CD14-positive monocyte (primary cell): Measurements from ENCODE around the gene DNAH7. TPM values are rescaled to one million over a fixed set of nuclear protein-coding genes. Genes with fewer than 3 reads are reported as not detected.

Experiments used
- DNase-seq, 3 donors: peaks; one replicate each; pipeline ENCODE4 v3.0.0-alpha.2; 2011 to 2022
- H2AFZ ChIP-seq: 2 replicates; pipeline ENCODE4 v1.6.0; 2012; ENCODE audit warnings: mild to moderate bottlenecking, low read depth, low read length, inconsistent platforms; ENCODE audit not compliant: insufficient read depth, poor library complexity, severe bottlenecking
- H3K27ac ChIP-seq, 2 donors: 1 replicate in 1 of 2; 2 replicates in 1 of 2; pipeline ENCODE4 v1.5.1; 2012 to 2013; ENCODE audit warnings: low read length in 2 of 2, control low read depth in 1 of 2, inconsistent platforms in 1 of 2, low read depth in 1 of 2, mild to moderate bottlenecking in 1 of 2
- H3K27me3 ChIP-seq, 2 donors: one replicate each; pipeline versions ENCODE4 v1.6.0 to v1.6.1; 2011 to 2013; ENCODE audit warnings: low read length in 2 of 2; ENCODE audit not compliant: control insufficient read depth in 2 of 2, insufficient read depth in 2 of 2
- H3K36me3 ChIP-seq, 2 donors: replicated peaks in 1 of 2; 1 replicate in 1 of 2; 2 replicates in 1 of 2; pipeline versions ENCODE4 v1.5.1 to v1.6.1; 2012 to 2013; ENCODE audit warnings: low read length in 2 of 2, control low read depth in 1 of 2, inconsistent platforms in 1 of 2, mild to moderate bottlenecking in 1 of 2; ENCODE audit not compliant: insufficient read depth in 2 of 2, control insufficient read depth in 1 of 2
- H3K4me1 ChIP-seq, 2 donors: 1 replicate in 1 of 2; 2 replicates in 1 of 2; pipeline versions ENCODE4 v1.5.1 to v1.6.1; 2012 to 2013; ENCODE audit warnings: low read length in 2 of 2, control low read depth in 1 of 2, inconsistent platforms in 1 of 2, mild to moderate bottlenecking in 1 of 2, moderate library complexity in 1 of 2; ENCODE audit not compliant: insufficient read depth in 2 of 2, control insufficient read depth in 1 of 2
- H3K4me2 ChIP-seq: replicated peaks from 2 replicates; pipeline ENCODE3; 2012; ENCODE audit warnings: low read length, moderate library complexity, mild to moderate bottlenecking; ENCODE audit not compliant: poor library complexity, severe bottlenecking; ENCODE audit errors: extremely low read depth
- H3K4me3 ChIP-seq, 3 experiments: fragments of 200-600 bp in 1 of 3; sonication (generic) in 1 of 3; replicated peaks in 1 of 3; 1 replicate in 2 of 3; 2 replicates in 1 of 3; pipeline ENCODE4 v1.5.1; 2011 to 2013; ENCODE audit warnings: low read length in 3 of 3, mild to moderate bottlenecking in 3 of 3, control low read depth in 2 of 3, low read depth in 2 of 3, inconsistent platforms in 1 of 3, moderate library complexity in 1 of 3
- H3K79me2 ChIP-seq: 2 replicates; pipeline ENCODE4 v1.6.0; 2012; ENCODE audit warnings: mild to moderate bottlenecking, control low read depth, inconsistent platforms, low read length, moderate library complexity; ENCODE audit not compliant: insufficient read depth
- H3K9ac ChIP-seq: 2 replicates; pipeline ENCODE4 v1.6.0; 2017; ENCODE audit warnings: low read length, mild to moderate bottlenecking; ENCODE audit not compliant: insufficient read depth, poor library complexity, severe bottlenecking
- H3K9me3 ChIP-seq, 2 donors: replicated peaks in 1 of 2; 1 replicate in 1 of 2; 2 replicates in 1 of 2; pipeline versions ENCODE4 v1.5.1 to v1.6.1; 2012 to 2013; ENCODE audit warnings: low read length in 2 of 2, control low read depth in 1 of 2; ENCODE audit not compliant: control insufficient read depth in 1 of 2, insufficient read depth in 1 of 2
- H4K20me1 ChIP-seq: 2 replicates; pipeline ENCODE4 v1.6.0; 2012; ENCODE audit warnings: mild to moderate bottlenecking, low read length, control low read depth, moderate library complexity; ENCODE audit not compliant: insufficient read depth
- H3K27ac Mint-ChIP-seq, 7 donors: one replicate each; pipeline ENCODE4 v1.8.0; 2020; ENCODE audit warnings: mild to moderate bottlenecking in 7 of 7, mixed read lengths in 7 of 7, moderate library complexity in 6 of 7, inconsistent platforms in 2 of 7
- H3K27me3 Mint-ChIP-seq, 3 donors: one replicate each; pipeline ENCODE4 v1.8.0; 2021 to 2022; ENCODE audit warnings: low read depth in 3 of 3, mild to moderate bottlenecking in 3 of 3, mixed read lengths in 3 of 3, moderate library complexity in 3 of 3, inconsistent platforms in 1 of 3
- H3K36me3 Mint-ChIP-seq, 2 donors: one replicate each; pipeline ENCODE4 v1.8.0; 2020; ENCODE audit warnings: mixed read lengths in 2 of 2, inconsistent platforms in 1 of 2, mild to moderate bottlenecking in 1 of 2
- H3K4me1 Mint-ChIP-seq: one replicate; pipeline ENCODE4 v1.8.0; 2020; ENCODE audit warnings: mild to moderate bottlenecking, mixed read lengths
- H3K4me3 Mint-ChIP-seq, 2 donors: one replicate each; pipeline ENCODE4 v1.8.0; 2020; ENCODE audit warnings: mild to moderate bottlenecking in 2 of 2, mixed read lengths in 2 of 2, moderate library complexity in 1 of 2
- H3K9me3 Mint-ChIP-seq, 7 donors: one replicate each; pipeline ENCODE4 v1.8.0; 2020 to 2022; ENCODE audit warnings: mixed read lengths in 7 of 7, mild to moderate bottlenecking in 6 of 7, moderate library complexity in 6 of 7, inconsistent platforms in 2 of 7
- WGBS: methylation state at CpG from one replicate; pipeline ENCODE4 v1.1.5; 2013; ENCODE audit warnings: missing lambda C conversion rate; ENCODE audit not compliant: insufficient coverage; 5-methylcytosine and 5-hydroxymethylcytosine counted together
- intact Hi-C, 2 donors: fragments of 100-400 bp; cut with micrococcal nuclease; formaldehyde crosslinking; loops; one replicate each; pipeline versions ENCODE4 v1.15.0 to v1.15.1; 2023
- polyA plus RNA-seq, 3 donors: library from polyadenylated mRNA; depleted of rRNA in 1 of 3; unstranded in 2 of 3; stranded (reverse) in 1 of 3; fragments of 300-500 nt in 2 of 3; fragments of >200 nt in 1 of 3; fragmentation: Illumina TruSeq in 2 of 3; gene quantifications; 1 replicate in 2 of 3; 2 replicates in 1 of 3; pipeline ENCODE4 v1.2.3, GENCODE V29; 2012 to 2021
- TF ChIP-seq, protein P1 (sequence below): fragments of 200-600 bp; IDR thresholded peaks from one replicate; pipeline ENCODE4 v1.8.0; 2022; ENCODE audit warnings: antibody characterized with exemption, mild to moderate bottlenecking

The DNAH7 gene
- polyA plus RNA-seq, 3 donors, result 0.07 TPM; not detected in 2

DNA sequence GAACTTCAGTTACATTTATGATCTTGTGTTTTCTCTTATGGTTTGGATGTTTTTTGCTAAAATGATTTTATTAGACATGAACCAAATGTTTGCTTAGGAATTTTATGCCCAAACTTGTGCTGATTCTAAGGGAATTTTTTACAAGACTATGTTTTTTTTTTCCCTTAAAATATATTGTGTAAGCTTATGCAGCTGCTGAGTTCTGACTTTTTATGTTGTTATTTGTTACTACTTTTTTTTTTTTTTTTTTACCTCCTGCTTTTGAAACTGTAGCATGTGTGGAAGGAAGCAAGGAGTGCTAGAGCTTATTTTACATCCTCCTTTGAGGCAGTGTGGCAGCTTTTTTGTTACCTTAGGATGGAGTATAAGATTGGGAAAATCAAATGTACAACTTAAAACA is 6.0 kb upstream of the DNAH7 start:
- no peak overlapping the region for H3K27ac ChIP-seq
- no peaks in the 10 kb centered on the region for H3K27me3 ChIP-seq
- no peaks in the 10 kb centered on the region for H3K9me3 Mint-ChIP-seq
- H3K27ac Mint-ChIP-seq, result no peak overlapping the region
- H3K4me2 ChIP-seq, result no peak overlapping the region
- no peaks in the 10 kb centered on the region for H4K20me1 ChIP-seq
- no peak overlapping the region for H3K4me3 Mint-ChIP-seq
- no peak overlapping the region for H3K4me3 ChIP-seq
- no peaks in the 10 kb centered on the region for H3K79me2 ChIP-seq
- no peak overlapping the region for H2AFZ ChIP-seq
- no peak for DNase-seq
- H3K27me3 Mint-ChIP-seq, result peaks cover 0 to 3% (median 2%) of the 10 kb centered on the region in 3 donors
- H3K36me3 Mint-ChIP-seq, result no peaks in the 10 kb centered on the region
- TF ChIP-seq, protein P1, sequence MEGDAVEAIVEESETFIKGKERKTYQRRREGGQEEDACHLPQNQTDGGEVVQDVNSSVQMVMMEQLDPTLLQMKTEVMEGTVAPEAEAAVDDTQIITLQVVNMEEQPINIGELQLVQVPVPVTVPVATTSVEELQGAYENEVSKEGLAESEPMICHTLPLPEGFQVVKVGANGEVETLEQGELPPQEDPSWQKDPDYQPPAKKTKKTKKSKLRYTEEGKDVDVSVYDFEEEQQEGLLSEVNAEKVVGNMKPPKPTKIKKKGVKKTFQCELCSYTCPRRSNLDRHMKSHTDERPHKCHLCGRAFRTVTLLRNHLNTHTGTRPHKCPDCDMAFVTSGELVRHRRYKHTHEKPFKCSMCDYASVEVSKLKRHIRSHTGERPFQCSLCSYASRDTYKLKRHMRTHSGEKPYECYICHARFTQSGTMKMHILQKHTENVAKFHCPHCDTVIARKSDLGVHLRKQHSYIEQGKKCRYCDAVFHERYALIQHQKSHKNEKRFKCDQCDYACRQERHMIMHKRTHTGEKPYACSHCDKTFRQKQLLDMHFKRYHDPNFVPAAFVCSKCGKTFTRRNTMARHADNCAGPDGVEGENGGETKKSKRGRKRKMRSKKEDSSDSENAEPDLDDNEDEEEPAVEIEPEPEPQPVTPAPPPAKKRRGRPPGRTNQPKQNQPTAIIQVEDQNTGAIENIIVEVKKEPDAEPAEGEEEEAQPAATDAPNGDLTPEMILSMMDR, result no peak
- H3K36me3 ChIP-seq, result no peaks in the 10 kb centered on the region
- no peaks in the 10 kb centered on the region for H3K9me3 ChIP-seq
- intact Hi-C loops, result loop anchor here in 1 of 2 donors (10.0 kb wide), 1 partner anchor 200 kb away; no protein-coding TSS in a partner anchor
- no peak overlapping the region for H3K9ac ChIP-seq
- no peaks in the 10 kb centered on the region for H3K4me1 Mint-ChIP-seq
- no peaks in the 10 kb centered on the region for H3K4me1 ChIP-seq

- Mint-ChIP-seq H3K4me3 (no peak overlapping the region), H3K4me1 (no peaks in the 10 kb centered on the region), H3K9me3 (peaks cover 0 to 2% (median 0%) of the 10 kb centered on the region in 7 donors), H3K27me3 (peaks cover 0 to 4% (median 2%) of the 10 kb centered on the region in 3 donors), H3K27ac (no peak overlapping the region), H3K36me3 (no peaks in the 10 kb centered on the region)
- DNase-seq, result no peak
- Histone ChIP-seq H3K4me3 (no peak overlapping the region), H3K27ac (no peak overlapping the region), H3K4me2 (no peak overlapping the region), H3K36me3 (no peaks in the 10 kb centered on the region), H4K20me1 (no peaks in the 10 kb centered on the region), H3K9me3 (no peaks in the 10 kb centered on the region), H3K9ac (no peak overlapping the region), H3K4me1 (peaks cover 5 to 7% of the 10 kb centered on the region in 2 donors), H3K79me2 (no peaks in the 10 kb centered on the region), H3K27me3 (no peaks in the 10 kb centered on the region), H2AFZ (no peak overlapping the region)
- TF ChIP-seq, protein P1, result no peak
- intact Hi-C loops, result loop anchor here in 1 of 2 donors (10.0 kb wide), 1 partner anchor 201 kb away; no protein-coding TSS in a partner anchor
- no CpG with 5 or more reads among the region's 2 CpGs for WGBS
These were observed 4.9 kb upstream of the DNAH7 start for GRCh38 chr2:196073521-196073920.
